Keratinocyte (primary cell): ENCODE data around the gene ART4. TPM values are rescaled to one million over a fixed set of nuclear protein-coding genes. Genes with fewer than 3 reads are reported as not detected.
A peak's percentile ranks its signal among the peaks of the same experiment; 100 is the strongest.

Experiments used
- DNase-seq: peaks from one replicate; pipeline ENCODE4 v3.0.0-alpha.2; 2011; ENCODE audit warnings: low read depth, missing footprints, low spot score
- FAIRE-seq: peaks from 2 replicates; lab custom pipeline; 2011; peaks lifted over from hg19 to GRCh38; lab: Jason Lieb, UNC
- H2AFZ ChIP-seq: 2 replicates; pipeline ENCODE4 v1.6.0; 2012; ENCODE audit warnings: low read length, control low read depth, inconsistent platforms; ENCODE audit not compliant: control insufficient read depth
- H3K27ac ChIP-seq: 2 replicates; pipeline ENCODE4 v1.5.1; 2011; ENCODE audit warnings: low read length; ENCODE audit not compliant: control insufficient read depth, insufficient read depth
- H3K27me3 ChIP-seq: 3 replicates; pipeline ENCODE4 v1.6.0; 2011; ENCODE audit warnings: low read length; ENCODE audit not compliant: control insufficient read depth, insufficient read depth; ENCODE audit errors: extremely low read depth
- H3K36me3 ChIP-seq, 2 experiments: 2 replicates in 1 of 2; 3 replicates in 1 of 2; pipeline ENCODE4 v1.5.1; 2011; ENCODE audit warnings: low read length in 2 of 2, mild to moderate bottlenecking in 1 of 2; ENCODE audit not compliant: control insufficient read depth in 2 of 2, insufficient read depth in 2 of 2; ENCODE audit errors: extremely low read depth in 1 of 2
- H3K4me1 ChIP-seq: 3 replicates; pipeline ENCODE4 v1.5.1; 2011; ENCODE audit warnings: low read length; ENCODE audit not compliant: control insufficient read depth, insufficient read depth; ENCODE audit errors: extremely low read depth
- H3K4me2 ChIP-seq: 3 replicates; pipeline ENCODE4 v1.6.0; 2011; ENCODE audit warnings: low read depth, low read length; ENCODE audit not compliant: control insufficient read depth, insufficient read depth; ENCODE audit errors: extremely low read depth
- H3K4me3 ChIP-seq, 3 experiments: fragments of 200-600 bp in 1 of 3; sonication (generic) in 1 of 3; 2 replicates in 2 of 3; 3 replicates in 1 of 3; pipeline ENCODE4 v1.5.1; 2011 to 2016; ENCODE audit warnings: low read length in 3 of 3, mild to moderate bottlenecking in 3 of 3, control low read depth in 2 of 3, inconsistent platforms in 1 of 3, low read depth in 1 of 3, mixed read lengths in 1 of 3, mixed run types in 1 of 3, moderate library complexity in 1 of 3; ENCODE audit not compliant: control insufficient read depth in 2 of 3, insufficient read depth in 2 of 3; ENCODE audit errors: extremely low read depth in 1 of 3
- H3K79me2 ChIP-seq: 2 replicates; pipeline ENCODE4 v1.6.0; 2012; ENCODE audit warnings: low read length; ENCODE audit not compliant: control insufficient read depth, insufficient read depth
- H3K9ac ChIP-seq: 3 replicates; pipeline ENCODE4 v1.6.0; 2011; ENCODE audit warnings: low read length; ENCODE audit not compliant: control insufficient read depth, insufficient read depth; ENCODE audit errors: extremely low read depth
- H3K9me1 ChIP-seq: 3 replicates; pipeline ENCODE4 v1.6.0; 2011; ENCODE audit warnings: low read length; ENCODE audit not compliant: control insufficient read depth, insufficient read depth; ENCODE audit errors: extremely low read depth
- H3K9me3 ChIP-seq: 2 replicates; pipeline ENCODE4 v1.5.1; 2012; ENCODE audit warnings: low read depth, low read length; ENCODE audit not compliant: control insufficient read depth
- H4K20me1 ChIP-seq: 3 replicates; pipeline ENCODE4 v1.6.0; 2011; ENCODE audit warnings: low read length; ENCODE audit not compliant: control insufficient read depth, insufficient read depth; ENCODE audit errors: extremely low read depth
- EZH2 ChIP-seq: IDR thresholded peaks from one replicate; pipeline ENCODE4 v1.6.1; 2012; ENCODE audit warnings: inconsistent platforms, mild to moderate bottlenecking, low read length, moderate library complexity
- dilution Hi-C: fragments of 300-500 bp; cut with MboI; formaldehyde crosslinking; loops from one replicate; pipeline ENCODE4 v1.7.0; 2020; ENCODE audit warnings: low sequenced_read_pairs; ENCODE audit not compliant: extremely low pct_ligation_motif_present
- polyA plus RNA-seq, 5 experiments: library from polyadenylated mRNA; depleted of rRNA in 3 of 5; stranded (reverse) in 3 of 5; stranded (forward) in 1 of 5; unstranded in 1 of 5; fragments of >200 nt; gene quantifications; 1 replicate in 1 of 5; 2 replicates in 3 of 5; 3 replicates in 1 of 5; pipeline versions ENCODE4 v1.2.1 to v1.2.3, GENCODE V29; 2011 to 2012; ENCODE audit warnings: missing spikeins in 2 of 5, low read depth in 1 of 5, low replicate concordance in 1 of 5
- TF ChIP-seq, protein P1 (sequence below), 3 experiments: IDR thresholded peaks in 1 of 3; conservative IDR thresholded peaks in 1 of 3; optimal IDR thresholded peaks in 1 of 3; 2 replicates in 2 of 3; 3 replicates in 1 of 3; pipeline versions ENCODE3 to v1.5.1; 2011; ENCODE audit warnings: low read length in 3 of 3, mild to moderate bottlenecking in 3 of 3, moderate library complexity in 2 of 3, control low read depth in 1 of 3, inconsistent platforms in 1 of 3; ENCODE audit not compliant: insufficient read depth in 2 of 3; ENCODE audit errors: extremely low read depth in 1 of 3

ART4 gene
- polyA plus RNA-seq, 1 donor (not counting 4 experiments of a cell fraction or from before 2014, with no cell fraction given) = not detected

DNA sequence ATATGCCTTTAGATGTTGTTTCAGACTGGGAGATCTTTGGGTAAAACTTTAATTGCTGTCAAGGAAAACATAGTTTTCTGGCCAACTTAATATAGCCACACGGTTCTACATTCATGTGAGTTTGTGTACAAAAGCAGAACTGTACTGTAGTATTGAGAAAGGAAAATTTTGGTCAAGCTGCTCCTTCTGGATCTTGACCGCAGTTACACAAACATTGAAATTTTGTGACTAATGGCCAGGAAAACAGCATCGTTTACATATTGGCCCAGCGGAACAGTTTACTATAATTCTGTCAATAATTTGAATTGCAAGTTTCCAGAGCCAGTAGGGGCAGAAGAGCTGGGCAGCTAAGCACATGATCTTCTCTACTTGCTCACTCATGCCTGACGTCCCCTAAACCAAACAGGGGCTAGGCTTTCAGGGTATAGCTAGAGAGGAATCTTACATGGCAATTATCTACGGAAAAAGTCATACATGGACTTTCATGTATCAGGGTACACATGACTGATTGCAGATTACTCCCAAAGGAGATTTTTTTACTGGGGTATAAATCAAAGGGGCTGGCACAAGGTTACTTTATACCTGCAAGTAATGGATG lies 11.4 kb upstream of the ART4 start:
- no peak for DNase-seq

DNA sequence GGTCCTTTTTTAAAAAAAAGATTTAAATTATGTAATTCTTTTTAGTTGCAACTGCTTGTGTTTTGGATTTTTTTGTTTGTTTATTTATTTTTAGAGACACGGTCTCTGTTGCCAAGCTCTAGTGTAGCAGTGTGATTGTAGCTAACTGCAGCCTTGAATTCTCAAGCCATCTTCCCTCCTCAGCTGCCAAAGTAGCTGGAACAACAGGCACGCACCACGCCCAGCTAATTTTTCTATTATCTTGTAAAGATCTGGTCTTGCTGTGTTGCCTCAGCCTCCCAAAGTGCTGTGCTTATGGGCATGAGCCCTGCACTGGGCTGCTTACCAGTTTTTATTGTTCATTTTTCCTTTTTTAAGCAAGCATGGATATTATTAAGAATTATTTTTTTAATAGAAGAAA lies 10.6 kb upstream of the ART4 start:
- Histone ChIP-seq H3K9me1 (no peaks in the 10 kb centered on the region), H4K20me1 (no peaks in the 10 kb centered on the region), H3K4me2 (no peak overlapping the region), H3K4me1 (peaks cover 26% of the 10 kb centered on the region), H3K36me3 (no peaks in the 10 kb centered on the region), H3K4me3 (no peak overlapping the region), H3K9me3 (no peaks in the 10 kb centered on the region), H3K9ac (no peak overlapping the region), H3K27ac (no peak overlapping the region), H2AFZ (no peak overlapping the region), H3K27me3 (no peaks in the 10 kb centered on the region), H3K79me2 (no peaks in the 10 kb centered on the region)
- dilution Hi-C loops = no loop called here
- TF ChIP-seq EZH2 = no peak
- TF ChIP-seq, protein P1, sequence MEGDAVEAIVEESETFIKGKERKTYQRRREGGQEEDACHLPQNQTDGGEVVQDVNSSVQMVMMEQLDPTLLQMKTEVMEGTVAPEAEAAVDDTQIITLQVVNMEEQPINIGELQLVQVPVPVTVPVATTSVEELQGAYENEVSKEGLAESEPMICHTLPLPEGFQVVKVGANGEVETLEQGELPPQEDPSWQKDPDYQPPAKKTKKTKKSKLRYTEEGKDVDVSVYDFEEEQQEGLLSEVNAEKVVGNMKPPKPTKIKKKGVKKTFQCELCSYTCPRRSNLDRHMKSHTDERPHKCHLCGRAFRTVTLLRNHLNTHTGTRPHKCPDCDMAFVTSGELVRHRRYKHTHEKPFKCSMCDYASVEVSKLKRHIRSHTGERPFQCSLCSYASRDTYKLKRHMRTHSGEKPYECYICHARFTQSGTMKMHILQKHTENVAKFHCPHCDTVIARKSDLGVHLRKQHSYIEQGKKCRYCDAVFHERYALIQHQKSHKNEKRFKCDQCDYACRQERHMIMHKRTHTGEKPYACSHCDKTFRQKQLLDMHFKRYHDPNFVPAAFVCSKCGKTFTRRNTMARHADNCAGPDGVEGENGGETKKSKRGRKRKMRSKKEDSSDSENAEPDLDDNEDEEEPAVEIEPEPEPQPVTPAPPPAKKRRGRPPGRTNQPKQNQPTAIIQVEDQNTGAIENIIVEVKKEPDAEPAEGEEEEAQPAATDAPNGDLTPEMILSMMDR (optimal IDR thresholded peaks at IDR 0.05 in 1 of 3, IDR thresholded peaks at IDR 0.05 in 1 of 3, conservative IDR thresholded peaks at IDR 0.05 in 1 of 3; ENCODE audit: extremely low read depth in 1 of 3, insufficient read depth in 2 of 3, low read length in 3 of 3) = no peak
- FAIRE-seq = no peak
- DNase-seq = no peak

More for the DNA sequence above, 11.4 kb upstream of the ART4 start:
- Histone ChIP-seq H3K4me1 (peaks cover 20% of the 10 kb centered on the region), H3K27me3 (no peaks in the 10 kb centered on the region), H3K79me2 (no peaks in the 10 kb centered on the region), H3K4me3 (no peak overlapping the region), H3K9ac (no peak overlapping the region), H3K36me3 (no peaks in the 10 kb centered on the region), H3K9me1 (no peaks in the 10 kb centered on the region), H4K20me1 (no peaks in the 10 kb centered on the region), H3K27ac (no peak overlapping the region), H2AFZ (no peak overlapping the region), H3K9me3 (no peaks in the 10 kb centered on the region), H3K4me2 (no peak overlapping the region)
- FAIRE-seq = peak; percentile 17
- TF ChIP-seq EZH2 = no peak
- TF ChIP-seq, protein P1 (optimal IDR thresholded peaks at IDR 0.05 in 1 of 3, IDR thresholded peaks at IDR 0.05 in 1 of 3, conservative IDR thresholded peaks at IDR 0.05 in 1 of 3; ENCODE audit: extremely low read depth in 1 of 3, insufficient read depth in 2 of 3, low read length in 3 of 3) = no peak
- dilution Hi-C loops = no loop called here
